HS-5 (cell line): ENCODE results near the gene CYP1A2.
"Not testable (repeated sequence)": the region's sequence is repeated elsewhere in the genome, so short reads cannot be mapped to it uniquely, and the experiment has no call there.

Experiments
- DNase-seq: peaks from one replicate; pipeline ENCODE4 v3.0.0-alpha.2; 2012; ENCODE audit warnings: low read depth

CYP1A2 gene

GRCh38 chr15:74748322-74748946 is at the start of gene CYP1A2:
Gene CYP1A2 (plus strand): TSS chr15:74748845. CDS start chr15:74749739, 894 bp downstream.
- no peak for DNase-seq

- DNase-seq, result no peak
Observed at GRCh38 chr15:74709011-74709410, 39.6 kb upstream of the CYP1A2 start.

GRCh38 chr15:74709892-74710291 is 38.8 kb upstream of the CYP1A2 start:
- no peak for DNase-seq

GRCh38 chr15:74710319-74711094 is 38.1 kb upstream of the CYP1A2 start:
- no peak for DNase-seq

- DNase-seq, result no peak
Observed at GRCh38 chr15:74712311-74712710, 36.3 kb upstream of the CYP1A2 start.

- no peak for DNase-seq
Observed at GRCh38 chr15:74716651-74717050, 32.0 kb upstream of the CYP1A2 start.

- no peak for DNase-seq
Observed at GRCh38 chr15:74722591-74722990, 26.1 kb upstream of the CYP1A2 start.

GRCh38 chr15:74723187-74723586 is 25.5 kb upstream of the CYP1A2 start:
- DNase-seq, result no peak

- peak; percentile 2 for DNase-seq
Observed at GRCh38 chr15:74723754-74724334, 24.8 kb upstream of the CYP1A2 start.

GRCh38 chr15:74724570-74725224 is 23.9 kb upstream of the CYP1A2 start:
- DNase-seq, result no peak

- no peak for DNase-seq
Observed at GRCh38 chr15:74725225-74725774, 23.3 kb upstream of the CYP1A2 start, which contains the start of gene CYP1A1. Gene CYP1A1 (minus strand): TSS chr15:74725528. CDS start chr15:74723097, 2,431 bp downstream.

- DNase-seq, result no peak
Observed at GRCh38 chr15:74725845-74726773, 22.5 kb upstream of the CYP1A2 start.

- no peak for DNase-seq
Observed at GRCh38 chr15:74726774-74727164, 21.9 kb upstream of the CYP1A2 start.

- no peak for DNase-seq
Observed at GRCh38 chr15:74727727-74728126, 20.9 kb upstream of the CYP1A2 start.

- DNase-seq, result not testable (repeated sequence)
Observed at GRCh38 chr15:74728699-74729098, 19.9 kb upstream of the CYP1A2 start.

GRCh38 chr15:74729372-74729771 is 19.3 kb upstream of the CYP1A2 start:
- DNase-seq, result not testable (repeated sequence)

GRCh38 chr15:74730619-74731316 is 17.9 kb upstream of the CYP1A2 start:
- no peak for DNase-seq

- no peak for DNase-seq
Observed at GRCh38 chr15:74732846-74733245, 15.8 kb upstream of the CYP1A2 start.

GRCh38 chr15:74733269-74733668 is 15.4 kb upstream of the CYP1A2 start:
- DNase-seq, result no peak

GRCh38 chr15:74735305-74735704 is 13.3 kb upstream of the CYP1A2 start:
- DNase-seq, result no peak

- not testable (repeated sequence) for DNase-seq
Observed at GRCh38 chr15:74738239-74738638, 10.4 kb upstream of the CYP1A2 start.
